A549 (cell line): Measurements from ENCODE around the gene ABTB1. TPM values are rescaled to one million over a fixed set of nuclear protein-coding genes. Genes with fewer than 3 reads are reported as not detected.
A peak's percentile ranks its signal among the peaks of the same experiment; 100 is the strongest.

Experiments
- ATAC-seq, 2 experiments: fragments of 200-7000 bp in 1 of 2; fragments of >200 bp in 1 of 2; cut with Nextera tagmentation in 1 of 2; cut with Tn5 transposase in 1 of 2; 3 replicates each; pipeline versions ENCODE4 v1.8.0 to v1.9.1; 2018 to 2020; ENCODE audit warnings: mild to moderate bottlenecking in 1 of 2, moderate library complexity in 1 of 2
- CTCF ChIA-PET: fragments of 300-600 bp; sonication (Branson Sonifier 250); formaldehyde crosslinking; extraction: SDS; loops from one replicate; lab custom pipeline; 2021; ENCODE audit warnings: antibody characterized with exemption, inconsistent platforms; lab: Yijun Ruan, JAX
- POLR2A ChIA-PET: fragments of 350-600 bp; formaldehyde crosslinking; extraction: SDS; loops from one replicate; lab custom pipeline; 2021; ENCODE audit warnings: antibody characterized with exemption, inconsistent platforms; lab: Yijun Ruan, JAX
- DNase-seq, 2 experiments: peaks; one replicate each; pipeline versions ENCODE4 v3.0.0 to v3.0.0-alpha.2; 2011 to 2016; ENCODE audit warnings: low read depth in 1 of 2, low spot score in 1 of 2
- FAIRE-seq: peaks from 2 replicates; lab custom pipeline; 2011; peaks lifted over from hg19 to GRCh38; lab: Jason Lieb, UNC
- H3K27ac ChIP-seq, 2 experiments: fragments of >200 bp; sonication (Bioruptor Twin); formaldehyde crosslinking; 3 replicates each; pipeline ENCODE4 v1.5.1; 2016 to 2017
- H3K4me1 ChIP-seq: fragments of >200 bp; sonication (Bioruptor Twin); formaldehyde crosslinking; 3 replicates; pipeline ENCODE4 v1.6.1; 2016
- H3K4me2 ChIP-seq: fragments of >200 bp; sonication (Bioruptor Twin); formaldehyde crosslinking; 3 replicates; pipeline ENCODE4 v1.6.1; 2016
- H3K4me3 ChIP-seq: fragments of >200 bp; sonication (Bioruptor Twin); formaldehyde crosslinking; 3 replicates; pipeline ENCODE4 v1.5.1; 2016
- H3K9me3 ChIP-seq: fragments of >200 bp; sonication (Bioruptor Twin); formaldehyde crosslinking; 3 replicates; pipeline ENCODE4 v1.6.1; 2016
- CBX2 ChIP-seq: fragments of 200-600 bp; sonication (generic); IDR thresholded peaks from 2 replicates; pipeline ENCODE4 v1.6.1; 2016; ENCODE audit warnings: low read depth, mild to moderate bottlenecking, borderline replicate concordance
- CEBPB ChIP-seq, 2 experiments: fragments of >200 bp in 1 of 2; sonication (Bioruptor Twin) in 1 of 2; formaldehyde crosslinking in 1 of 2; IDR thresholded peaks; 2 replicates each; pipeline ENCODE4 v1.6.1; 2012 to 2016
- CTCF ChIP-seq: fragments of >200 bp; sonication (Bioruptor Twin); formaldehyde crosslinking; IDR thresholded peaks from 3 replicates; pipeline ENCODE4 v1.5.1; 2016
- E2F6 ChIP-seq: IDR thresholded peaks from 2 replicates; pipeline ENCODE4 v1.6.1; 2012; ENCODE audit warnings: low read depth, borderline replicate concordance
- EHMT2 ChIP-seq: fragments of 200-600 bp; sonication (generic); IDR thresholded peaks from 2 replicates; pipeline ENCODE4 v1.6.1; 2016; ENCODE audit warnings: antibody characterized with exemption, low read depth, mild to moderate bottlenecking, moderate library complexity
- ESRRA ChIP-seq: fragments of 150-350 bp; IDR thresholded peaks from 2 replicates; pipeline ENCODE4 v1.6.1; 2014; ENCODE audit warnings: mild to moderate bottlenecking, low read length, borderline replicate concordance
- FOSL2 ChIP-seq, 2 experiments: fragments of 450-650 bp in 1 of 2; fragments of >200 bp in 1 of 2; sonication (Bioruptor Twin) in 1 of 2; formaldehyde crosslinking; IDR thresholded peaks; 2 replicates each; pipeline versions ENCODE4 v1.5.0 to v1.6.1; 2016 to 2020; ENCODE audit warnings: mild to moderate bottlenecking in 1 of 2, moderate library complexity in 1 of 2
- HOXB13 ChIP-seq: fragments of 250-450 bp; sonication (Bioruptor Pico); IDR thresholded peaks from 2 replicates; pipeline ENCODE4 v1.5.0; 2020; ENCODE audit warnings: low read depth, mild to moderate bottlenecking, moderate library complexity
- JUN ChIP-seq, 2 experiments: fragments of >200 bp; sonication (Bioruptor Twin); formaldehyde crosslinking; IDR thresholded peaks; 2 replicates in 1 of 2; 3 replicates in 1 of 2; pipeline ENCODE4 v1.6.1; 2016 to 2017
- MAFK ChIP-seq: fragments of 450-650 bp; IDR thresholded peaks from 2 replicates; pipeline ENCODE4 v1.6.1; 2014; ENCODE audit not compliant: partially characterized antibody
- MAX ChIP-seq: IDR thresholded peaks from 2 replicates; pipeline ENCODE4 v1.6.1; 2012
- PBX3 ChIP-seq: IDR thresholded peaks from 2 replicates; pipeline ENCODE4 v1.6.1; 2012
- PHF8 ChIP-seq: fragments of 200-600 bp; sonication (generic); IDR thresholded peaks from 2 replicates; pipeline ENCODE4 v1.6.1; 2016; ENCODE audit warnings: low read depth, mild to moderate bottlenecking, antibody characterized with exemption, moderate library complexity, borderline replicate concordance
- RAD21 ChIP-seq, 2 experiments: fragments of >200 bp in 1 of 2; sonication (Bioruptor Twin) in 1 of 2; formaldehyde crosslinking in 1 of 2; IDR thresholded peaks in 1 of 2; conservative IDR thresholded peaks in 1 of 2; 2 replicates in 1 of 2; 3 replicates in 1 of 2; pipeline ENCODE4 v1.6.1; 2012 to 2018; ENCODE audit warnings: inconsistent platforms in 1 of 2
- RARB ChIP-seq: fragments of 250-450 bp; sonication (Bioruptor Pico); IDR thresholded peaks from 2 replicates; pipeline ENCODE4 v1.8.0; 2021; ENCODE audit warnings: mild to moderate bottlenecking, moderate library complexity
- TFCP2L1 ChIP-seq: fragments of 250-450 bp; sonication (Bioruptor Pico); IDR thresholded peaks from 2 replicates; pipeline ENCODE4 v1.5.0; 2021; ENCODE audit warnings: mild to moderate bottlenecking
- USF2 ChIP-seq: fragments of 450-650 bp; IDR thresholded peaks from 2 replicates; pipeline ENCODE4 v1.6.1; 2014; ENCODE audit warnings: antibody characterized with exemption
- ZC3H11A ChIP-seq: fragments of 450-650 bp; IDR thresholded peaks from 2 replicates; pipeline ENCODE4 v1.6.1; 2014; ENCODE audit warnings: antibody characterized with exemption, mild to moderate bottlenecking
- ZFP36 ChIP-seq: fragments of 450-650 bp; IDR thresholded peaks from 2 replicates; pipeline ENCODE4 v1.6.1; 2014; ENCODE audit warnings: borderline replicate concordance; ENCODE audit not compliant: partially characterized antibody
- WGBS: methylation state at CpG from one replicate; pipeline ENCODE4 v1.1.6; 2017; ENCODE audit errors: missing lambda C conversion rate; 5-methylcytosine and 5-hydroxymethylcytosine counted together
- polyA plus RNA-seq, 4 experiments: library from polyadenylated mRNA; depleted of rRNA in 3 of 4; stranded (reverse); fragments of >200 nt; fragmentation: RNase III in 1 of 4; extraction: RNeasy Plus Mini Kit Qiagen cat#74134 plus additional on column Dnase treatment in 1 of 4; gene quantifications; 2 replicates in 3 of 4; 3 replicates in 1 of 4; pipeline ENCODE4 v1.2.3, GENCODE V29; 2011 to 2017

The ABTB1 gene
- polyA plus RNA-seq, 2 of the 4 experiments (the other 2 are of a cell fraction), result 9.7 to 13.2 TPM

GRCh38 chr3:127671523-127672428 is 976 bp upstream of the ABTB1 start:
- H3K4me1 ChIP-seq, result peaks cover 11% of the 10 kb centered on the region; the same call in 1 of the 3 replicates
- H3K27ac ChIP-seq, result peak overlapping the region; percentile 100
- TF ChIP-seq E2F6, result peak; percentile 14; the same call in 1 of the 2 replicates
- TF ChIP-seq RAD21 (conservative IDR thresholded peaks at IDR 0.05 in 1 of 2, IDR thresholded peaks at IDR 0.05 in 1 of 2), result no peak
- TF ChIP-seq ESRRA, result no peak
- TF ChIP-seq CBX2, result no peak
- peak; percentile 31; the same call in 1 of the 2 replicates for TF ChIP-seq MAX
- no peak for TF ChIP-seq HOXB13 (CRISPR knock-in tag)
- TF ChIP-seq CTCF, result no peak
- POLR2A ChIA-PET, result no interaction called here
- DNase-seq (no peak), FAIRE-seq (no peak), ATAC-seq (peak; percentile 9 to 41; a peak in 3 of 6 replicates)
- peak overlapping the region; percentile 100 for H3K4me3 ChIP-seq
- no peaks in the 10 kb centered on the region for H3K9me3 ChIP-seq
- CTCF ChIA-PET, result interaction anchor here (1.3 to 2.8 kb wide), 3 partner anchors 20 to 288 kb away, joined by 3 to 21 read pairs (median 5); no protein-coding TSS in a partner anchor
- H3K4me2 ChIP-seq, result peak overlapping the region; percentile 72
- 17% methylated on average over 23 of the region's 44 CpGs for WGBS

GRCh38 chr3:127673191-127674100 is 694 bp downstream of the ABTB1 start:
- WGBS, result 59% methylated on average over 16 of the region's 51 CpGs
- TF ChIP-seq ZFP36 (peak; percentile 83), PHF8 (0 out of 2 replicates have a peak, but pooled peaks have one; percentile 1), MAFK (peak; percentile 30), EHMT2 (no peak)
- Histone ChIP-seq H3K4me2 (peak overlapping the region; percentile 96), H3K4me3 (peak overlapping the region; percentile 100), H3K9me3 (no peaks in the 10 kb centered on the region), H3K4me1 (peaks cover 11% of the 10 kb centered on the region; the same call in 1 of the 3 replicates), H3K27ac (peak overlapping the region; percentile 100)
- ATAC-seq (peak; percentile 78 to 80), FAIRE-seq (no peak), DNase-seq (peak; percentile 33 to 49)
- ChIA-PET CTCF (interaction anchor here (1.1 to 2.0 kb wide), 2 partner anchors 17 to 21 kb away, joined by 3 to 4 read pairs; no protein-coding TSS in a partner anchor), POLR2A (no interaction called here)

GRCh38 chr3:127674101-127674721 is 1.5 kb downstream of the ABTB1 start:
- H3K4me1 ChIP-seq, result peaks cover 11% of the 10 kb centered on the region; the same call in 1 of the 3 replicates
- DNase-seq (no peak), ATAC-seq (no peak)
- H3K4me3 ChIP-seq, result no peak overlapping the region; the same call in 2 of the 3 replicates
- CTCF ChIA-PET, result interaction anchor here (0.6 to 2.0 kb wide), 2 partner anchors 20 to 459 kb away, joined by 3 to 4 read pairs; no protein-coding TSS in a partner anchor
- WGBS, result 86% methylated on average over 12 of the region's 17 CpGs
- TF ChIP-seq JUN (IDR thresholded peaks at IDR 0.05) (no peak), USF2 (no peak), FOSL2 (IDR thresholded peaks at IDR 0.05) (no peak), FOSL2 (CRISPR knock-in tag; IDR thresholded peaks at IDR 0.05) (no peak), ZC3H11A (no peak), CEBPB (IDR thresholded peaks at IDR 0.05) (no peak), TFCP2L1 (CRISPR knock-in tag) (no peak), MAFK (no peak), PBX3 (no peak), RARB (CRISPR knock-in tag) (no peak)
- TF ChIP-seq, all 56 proteins: peak for 0
- FAIRE-seq, result no peak
- H3K9me3 ChIP-seq, result no peaks in the 10 kb centered on the region
- no peak overlapping the region for H3K27ac ChIP-seq
- peak overlapping the region; percentile 96 for H3K4me2 ChIP-seq
- POLR2A ChIA-PET, result no interaction called here
